HFFc6 (cell line): ENCODE measurements around the gene LPA. TPM values are rescaled to one million over a fixed set of nuclear protein-coding genes. Genes with fewer than 3 reads are reported as not detected.
A peak's percentile ranks its signal among the peaks of the same experiment; 100 is the strongest.
"Not testable (repeated sequence)": the region's sequence is repeated elsewhere in the genome, so short reads cannot be mapped to it uniquely, and the experiment has no call there.

Experiments used
- DNase-seq: peaks from one replicate; pipeline ENCODE4 v3.0.0-alpha.2; 2018
- H3K27ac Mint-ChIP-seq: 2 replicates; pipeline ENCODE4 v1.8.0; 2020; ENCODE audit warnings: mild to moderate bottlenecking, mixed read lengths
- H3K27me3 Mint-ChIP-seq: 2 replicates; pipeline ENCODE4 v1.8.0; 2021; ENCODE audit warnings: mild to moderate bottlenecking, moderate library complexity, mixed read lengths; ENCODE audit not compliant: insufficient read depth
- H3K36me3 Mint-ChIP-seq: 2 replicates; pipeline ENCODE4 v1.8.0; 2021; ENCODE audit warnings: low read depth, mixed read lengths
- H3K4me1 Mint-ChIP-seq: 2 replicates; pipeline ENCODE4 v1.8.0; 2020; ENCODE audit warnings: low read depth, mixed read lengths
- H3K4me3 Mint-ChIP-seq: 2 replicates; pipeline ENCODE4 v1.8.0; 2020; ENCODE audit warnings: mild to moderate bottlenecking, moderate library complexity, mixed read lengths
- H3K9me3 Mint-ChIP-seq: 2 replicates; pipeline ENCODE4 v1.8.0; 2020; ENCODE audit warnings: mild to moderate bottlenecking, mixed read lengths
- total RNA-seq, 6 experiments: library from RNA; stranded (reverse); fragmentation: NEBNext Ultra II Directional; extraction: Animal tissue kit (Norgen Biotek cat#: 25700); gene quantifications; 2 replicates in 1 of 6; 3 replicates in 5 of 6; pipeline ENCODE4 v1.2.3, GENCODE V29; 2021
- TF ChIP-seq, protein P1 (sequence below): fragments of 200-600 bp; sonication (generic); IDR thresholded peaks from 2 replicates; pipeline ENCODE4 v1.5.0; 2021; ENCODE audit warnings: antibody characterized with exemption, mild to moderate bottlenecking

The LPA gene
- total RNA-seq, 6 experiments from 2014 or later: not detected

DNA sequence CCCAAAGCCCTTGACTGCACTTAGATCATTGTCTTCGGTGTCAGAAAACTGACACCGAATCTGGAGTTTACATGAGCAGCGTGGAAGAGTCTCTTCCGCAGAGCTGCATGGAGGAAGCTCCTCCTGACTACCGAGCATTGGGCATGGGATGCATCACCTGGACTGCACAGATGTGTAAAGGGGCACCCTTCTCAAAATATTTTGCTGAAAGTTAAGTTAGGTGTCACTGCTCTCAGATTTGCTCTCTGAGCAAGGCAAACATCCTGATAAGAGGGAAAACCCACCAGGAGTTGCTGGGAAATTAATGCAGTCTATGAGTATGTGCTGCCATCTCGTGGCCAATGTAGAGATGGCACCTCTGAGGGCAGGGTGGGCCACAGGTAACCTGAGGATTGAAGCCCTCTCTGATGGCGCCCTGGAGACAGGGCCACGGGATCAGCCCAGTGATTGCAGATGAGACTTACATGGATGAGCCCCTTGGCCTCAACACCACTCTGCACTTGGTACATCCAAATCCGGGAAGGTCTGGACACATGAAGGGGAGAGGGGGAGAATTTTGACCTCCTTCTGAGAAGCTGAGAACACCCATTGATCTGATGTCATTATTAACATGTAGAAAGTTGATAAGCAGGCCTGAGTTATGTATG, 129.9 kb downstream of the LPA start:
- H3K27me3 Mint-ChIP-seq: peaks cover 2% of the 10 kb centered on the region
- H3K36me3 Mint-ChIP-seq: no peaks in the 10 kb centered on the region
- no peaks in the 10 kb centered on the region for H3K4me1 Mint-ChIP-seq
- no peak overlapping the region for H3K4me3 Mint-ChIP-seq
- DNase-seq: no peak
- no peak overlapping the region for H3K27ac Mint-ChIP-seq
- TF ChIP-seq, protein P1, sequence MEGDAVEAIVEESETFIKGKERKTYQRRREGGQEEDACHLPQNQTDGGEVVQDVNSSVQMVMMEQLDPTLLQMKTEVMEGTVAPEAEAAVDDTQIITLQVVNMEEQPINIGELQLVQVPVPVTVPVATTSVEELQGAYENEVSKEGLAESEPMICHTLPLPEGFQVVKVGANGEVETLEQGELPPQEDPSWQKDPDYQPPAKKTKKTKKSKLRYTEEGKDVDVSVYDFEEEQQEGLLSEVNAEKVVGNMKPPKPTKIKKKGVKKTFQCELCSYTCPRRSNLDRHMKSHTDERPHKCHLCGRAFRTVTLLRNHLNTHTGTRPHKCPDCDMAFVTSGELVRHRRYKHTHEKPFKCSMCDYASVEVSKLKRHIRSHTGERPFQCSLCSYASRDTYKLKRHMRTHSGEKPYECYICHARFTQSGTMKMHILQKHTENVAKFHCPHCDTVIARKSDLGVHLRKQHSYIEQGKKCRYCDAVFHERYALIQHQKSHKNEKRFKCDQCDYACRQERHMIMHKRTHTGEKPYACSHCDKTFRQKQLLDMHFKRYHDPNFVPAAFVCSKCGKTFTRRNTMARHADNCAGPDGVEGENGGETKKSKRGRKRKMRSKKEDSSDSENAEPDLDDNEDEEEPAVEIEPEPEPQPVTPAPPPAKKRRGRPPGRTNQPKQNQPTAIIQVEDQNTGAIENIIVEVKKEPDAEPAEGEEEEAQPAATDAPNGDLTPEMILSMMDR: peak; percentile 95
- no peaks in the 10 kb centered on the region; the same call in 1 of the 2 replicates for H3K9me3 Mint-ChIP-seq

DNA sequence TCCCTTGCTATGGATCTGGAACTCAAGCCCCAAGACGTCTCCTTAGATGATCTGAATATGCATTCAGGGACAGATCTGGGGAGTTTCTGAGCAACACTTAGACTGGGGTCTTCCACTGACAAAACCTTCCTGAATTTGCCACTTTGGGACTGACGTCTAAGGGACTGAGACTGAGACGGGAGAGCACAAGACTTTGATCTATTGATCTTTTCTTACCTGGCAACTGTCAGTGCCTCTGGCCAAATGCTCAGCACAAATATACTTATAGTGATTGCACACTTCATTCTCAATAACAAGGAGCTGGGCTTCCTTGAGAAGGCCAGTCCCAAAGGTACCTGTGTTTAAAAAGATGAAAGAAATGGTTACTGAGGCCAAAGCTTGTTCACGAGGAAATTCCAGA, 131.8 kb downstream of the LPA start:
- no peaks in the 10 kb centered on the region for H3K4me1 Mint-ChIP-seq
- TF ChIP-seq, protein P1: no peak

DNA sequence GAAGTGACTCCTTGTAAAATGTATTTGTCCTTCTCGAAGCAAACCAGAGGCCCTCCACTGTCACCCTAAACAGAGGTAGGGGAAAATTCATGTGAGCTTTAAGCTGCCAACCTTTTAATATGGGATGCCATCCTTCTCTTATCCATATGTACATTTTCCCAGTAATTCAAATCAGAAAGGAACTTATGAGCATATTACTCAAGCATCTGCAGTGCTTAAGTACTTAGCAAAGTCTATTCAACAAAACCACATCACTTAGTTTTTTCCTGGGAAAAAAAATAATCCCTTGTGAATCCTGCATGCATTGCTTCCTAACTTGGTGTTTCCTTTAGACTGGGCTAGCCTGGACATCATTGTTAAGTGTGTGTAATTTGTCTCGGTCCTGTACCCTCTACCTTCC, 132.2 kb downstream of the LPA start:
- Mint-ChIP-seq H3K27me3 (peaks cover 2% of the 10 kb centered on the region), H3K9me3 (no peaks in the 10 kb centered on the region; the same call in 1 of the 2 replicates), H3K27ac (no peak overlapping the region), H3K4me3 (no peak overlapping the region), H3K36me3 (no peaks in the 10 kb centered on the region), H3K4me1 (no peaks in the 10 kb centered on the region)
- DNase-seq: no peak
- TF ChIP-seq, protein P1: no peak

More for the DNA sequence above, 131.8 kb downstream of the LPA start:
- Mint-ChIP-seq H3K27me3 (peaks cover 2% of the 10 kb centered on the region), H3K9me3 (no peaks in the 10 kb centered on the region; the same call in 1 of the 2 replicates), H3K27ac (no peak overlapping the region), H3K4me3 (no peak overlapping the region), H3K36me3 (no peaks in the 10 kb centered on the region)
- no peak for DNase-seq

DNA sequence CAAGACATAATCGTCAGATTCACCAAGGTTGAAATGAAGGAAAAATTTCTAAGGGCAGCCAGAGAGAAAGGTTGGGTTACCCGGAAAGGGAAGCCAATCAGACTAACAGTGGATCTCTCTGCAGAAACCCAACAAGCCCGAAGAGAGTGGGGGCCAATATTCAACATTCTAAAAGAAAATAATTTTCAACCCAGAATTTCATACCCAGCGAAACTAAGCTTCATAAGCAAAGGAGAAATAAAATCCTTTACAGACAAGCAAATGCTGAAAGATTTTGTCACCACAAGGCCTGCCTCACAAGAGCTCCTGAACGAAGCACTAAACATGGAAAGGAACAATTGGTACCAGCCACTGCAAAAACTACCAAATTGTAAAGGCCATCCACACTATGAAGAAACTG, 134.6 kb downstream of the LPA start:
- DNase-seq, H3K36me3 Mint-ChIP-seq, H3K4me1 Mint-ChIP-seq, H3K9me3 Mint-ChIP-seq, H3K27me3 Mint-ChIP-seq, H3K4me3 Mint-ChIP-seq, H3K27ac Mint-ChIP-seq: not testable (repeated sequence)

DNA sequence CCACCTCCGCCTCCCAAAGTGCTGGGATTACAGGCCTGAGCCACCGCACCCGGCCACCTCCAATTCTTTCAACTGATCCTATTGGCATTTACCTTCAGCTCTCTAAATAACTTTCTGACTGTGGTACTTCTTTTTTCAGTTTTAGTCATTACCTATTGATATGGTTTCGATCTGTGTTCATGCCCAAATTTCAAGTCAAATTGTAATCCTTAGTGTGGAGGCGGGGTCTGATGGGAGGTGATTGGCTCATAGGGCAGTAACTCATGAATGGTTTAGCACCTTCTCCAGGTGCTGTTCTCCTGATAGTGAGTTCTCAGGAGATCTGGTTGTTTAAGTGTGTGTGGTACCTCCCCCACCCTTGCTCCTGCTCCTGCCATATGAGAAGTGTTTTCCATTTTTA, 140.9 kb downstream of the LPA start:
- Mint-ChIP-seq H3K4me3 (no peak overlapping the region), H3K36me3 (no peaks in the 10 kb centered on the region), H3K9me3 (no peaks in the 10 kb centered on the region), H3K27ac (no peak overlapping the region), H3K4me1 (peaks cover 11% of the 10 kb centered on the region), H3K27me3 (no peaks in the 10 kb centered on the region; the same call in 1 of the 2 replicates)
- DNase-seq: no peak
- TF ChIP-seq, protein P1: no peak

DNA sequence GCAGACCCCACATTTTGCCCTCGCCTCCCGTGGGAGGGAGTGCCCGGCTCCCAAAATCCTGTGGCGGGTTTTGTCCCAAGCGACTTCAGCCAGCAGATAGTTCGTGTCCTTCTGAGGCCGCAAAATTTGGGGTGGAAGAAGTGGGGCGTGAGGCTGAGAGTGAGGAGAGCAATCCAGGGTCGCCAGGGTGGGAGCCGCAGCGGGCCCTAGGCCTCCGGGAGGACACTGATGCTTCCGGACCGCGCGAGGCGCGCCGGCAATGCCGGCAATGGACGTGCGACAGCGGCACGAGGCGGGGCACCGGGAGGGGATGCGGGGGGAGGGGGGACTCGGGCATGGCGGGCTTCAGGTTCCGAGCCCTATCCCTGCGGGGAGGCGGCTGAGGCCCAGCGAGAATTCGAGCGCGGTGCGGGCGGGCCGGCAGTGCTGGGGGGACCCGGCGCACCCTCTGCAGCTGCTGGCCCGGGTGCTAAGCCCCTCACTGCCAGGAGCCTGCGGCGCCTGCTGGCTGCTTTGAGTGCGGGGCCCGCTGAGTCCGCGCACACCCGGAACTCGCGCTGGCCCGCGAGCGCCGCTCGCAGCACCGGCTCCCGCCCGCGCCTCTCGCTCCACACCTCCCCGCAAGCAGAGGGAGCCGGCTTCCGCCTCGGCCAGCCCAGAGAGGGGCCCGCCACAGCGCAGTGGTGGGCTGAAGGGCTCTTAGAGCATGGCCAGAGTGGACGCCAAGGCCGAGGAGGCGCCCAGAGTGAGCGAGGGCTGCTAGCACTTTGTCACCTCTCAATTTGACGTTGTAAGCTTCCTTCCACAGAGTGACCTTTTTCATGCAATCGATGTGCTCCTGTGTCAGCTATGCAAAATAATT, 143.8 kb downstream of the LPA start:
- TF ChIP-seq, protein P1: peak; percentile 57
- H3K27me3 Mint-ChIP-seq: no peaks in the 10 kb centered on the region
- H3K4me3 Mint-ChIP-seq: peak overlapping the region; percentile 91
- H3K9me3 Mint-ChIP-seq: no peaks in the 10 kb centered on the region
- no peaks in the 10 kb centered on the region for H3K36me3 Mint-ChIP-seq
- DNase-seq: peak; percentile 60
- H3K4me1 Mint-ChIP-seq: peaks cover 11% of the 10 kb centered on the region
- H3K27ac Mint-ChIP-seq: peak overlapping the region; percentile 73
